Measurements from ENCODE around the gene PLXDC2. TPM values are rescaled to one million over a fixed set of nuclear protein-coding genes. Genes with fewer than 3 reads are reported as not detected.

PLXDC2 gene
- total RNA-seq, 1 experiment from 2014 or later = not detected

DNA sequence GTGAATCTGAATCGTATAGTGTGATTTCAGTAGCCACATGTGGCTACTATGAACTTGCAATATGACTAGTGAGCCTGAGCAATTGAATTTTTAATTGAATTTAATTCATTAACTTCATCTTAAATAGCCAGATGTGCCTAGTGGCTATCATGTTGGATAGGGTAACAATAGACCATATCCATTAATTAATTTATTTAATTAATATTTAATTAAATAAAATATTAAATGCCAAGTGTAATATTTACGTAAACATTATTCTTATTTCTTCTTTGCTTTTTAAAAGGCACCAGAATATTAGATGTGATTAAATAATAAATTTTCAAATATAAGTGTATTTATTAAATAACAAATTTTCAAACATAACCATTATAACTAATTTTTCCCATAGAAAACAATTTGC, 354.4 kb downstream of the PLXDC2 start:
- TF ChIP-seq EZH2phosphoT487 (IDR thresholded peaks at IDR 0.05; ENCODE audit: borderline replicate concordance, low read length) (no peak), EZH2 (IDR thresholded peaks at IDR 0.05; ENCODE audit: low read length, unreplicated experiment) (no peak)
- TF ChIP-seq, protein P1, sequence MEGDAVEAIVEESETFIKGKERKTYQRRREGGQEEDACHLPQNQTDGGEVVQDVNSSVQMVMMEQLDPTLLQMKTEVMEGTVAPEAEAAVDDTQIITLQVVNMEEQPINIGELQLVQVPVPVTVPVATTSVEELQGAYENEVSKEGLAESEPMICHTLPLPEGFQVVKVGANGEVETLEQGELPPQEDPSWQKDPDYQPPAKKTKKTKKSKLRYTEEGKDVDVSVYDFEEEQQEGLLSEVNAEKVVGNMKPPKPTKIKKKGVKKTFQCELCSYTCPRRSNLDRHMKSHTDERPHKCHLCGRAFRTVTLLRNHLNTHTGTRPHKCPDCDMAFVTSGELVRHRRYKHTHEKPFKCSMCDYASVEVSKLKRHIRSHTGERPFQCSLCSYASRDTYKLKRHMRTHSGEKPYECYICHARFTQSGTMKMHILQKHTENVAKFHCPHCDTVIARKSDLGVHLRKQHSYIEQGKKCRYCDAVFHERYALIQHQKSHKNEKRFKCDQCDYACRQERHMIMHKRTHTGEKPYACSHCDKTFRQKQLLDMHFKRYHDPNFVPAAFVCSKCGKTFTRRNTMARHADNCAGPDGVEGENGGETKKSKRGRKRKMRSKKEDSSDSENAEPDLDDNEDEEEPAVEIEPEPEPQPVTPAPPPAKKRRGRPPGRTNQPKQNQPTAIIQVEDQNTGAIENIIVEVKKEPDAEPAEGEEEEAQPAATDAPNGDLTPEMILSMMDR (conservative IDR thresholded peaks at IDR 0.05; ENCODE audit: low read depth, low read length) = no peak
- intact Hi-C loops (cut with micrococcal nuclease) = no loop called here
- POLR2A ChIA-PET (ENCODE audit: unreplicated experiment) = no interaction called here
- H3K79me2 ChIP-seq (ENCODE audit: low read length) = no peaks in the 10 kb centered on the region
- H3K4me1 ChIP-seq (ENCODE audit: insufficient read depth, low read length) = no peaks in the 10 kb centered on the region
- H4K20me1 ChIP-seq (ENCODE audit: low read length) = no peaks in the 10 kb centered on the region
- DNase-seq = no peak
- no peak overlapping the region for H3K4me3 ChIP-seq (ENCODE audit: low read length)
- no TSS peak for BruUV-seq (replicated peaks)
- H3K36me3 ChIP-seq (ENCODE audit: low read depth, low read length) = no peaks in the 10 kb centered on the region
- ATAC-seq = no peak
- no peaks in the 10 kb centered on the region for H3K9me2 ChIP-seq (replicated peaks; ENCODE audit: low read length)
- no peaks in the 10 kb centered on the region for H3K27me3 ChIP-seq (ENCODE audit: low read length)
- H3K27ac ChIP-seq (ENCODE audit: low read length) = no peak overlapping the region
- H3F3A ChIP-seq (ENCODE audit: low read length, unreplicated experiment) = no peaks in the 10 kb centered on the region
- H2AFZ ChIP-seq (ENCODE audit: low read length) = no peak overlapping the region
- no peak overlapping the region for H3K9ac ChIP-seq (ENCODE audit: low read length)
- H3K9me3 ChIP-seq (ENCODE audit: low read length) = no peaks in the 10 kb centered on the region
- CTCF ChIA-PET = no interaction called here
- H3K4me2 ChIP-seq (ENCODE audit: low read length) = no peak overlapping the region

DNA sequence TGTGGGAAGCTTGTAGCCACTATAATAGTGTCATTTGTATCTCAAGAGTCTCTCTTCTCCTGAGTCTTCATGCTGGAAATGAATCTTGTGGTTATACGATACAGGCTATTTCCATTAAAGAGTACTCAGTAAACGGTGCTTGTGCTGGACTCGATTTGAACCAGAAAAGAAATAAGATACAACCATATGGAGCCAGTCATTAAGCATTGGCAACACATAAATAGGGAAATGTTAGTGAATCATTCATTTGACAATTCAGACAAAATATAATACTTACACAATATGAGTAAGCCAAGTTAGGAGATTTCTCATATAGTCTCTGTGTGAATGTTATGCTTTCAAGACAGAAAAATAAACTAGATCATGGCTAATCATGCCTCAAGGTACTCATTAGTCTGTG, 356.8 kb downstream of the PLXDC2 start:
- no peaks in the 10 kb centered on the region for H3K4me1 ChIP-seq (ENCODE audit: insufficient read depth, low read length)
- DNase-seq (no peak), ATAC-seq (no peak)
- ChIA-PET CTCF (no interaction called here), POLR2A (ENCODE audit: unreplicated experiment) (no interaction called here)
- TF ChIP-seq, protein P1 (conservative IDR thresholded peaks at IDR 0.05; ENCODE audit: low read depth, low read length) = no peak
- TF ChIP-seq EZH2 (IDR thresholded peaks at IDR 0.05; ENCODE audit: low read length, unreplicated experiment) (no peak), EZH2phosphoT487 (IDR thresholded peaks at IDR 0.05; ENCODE audit: borderline replicate concordance, low read length) (no peak)
- no peaks in the 10 kb centered on the region for H3K27me3 ChIP-seq (ENCODE audit: low read length)
- H3K9ac ChIP-seq (ENCODE audit: low read length) = no peak overlapping the region
- H4K20me1 ChIP-seq (ENCODE audit: low read length) = no peaks in the 10 kb centered on the region
- H3K27ac ChIP-seq (ENCODE audit: low read length) = no peak overlapping the region
- BruUV-seq (replicated peaks) = no TSS peak
- H3K36me3 ChIP-seq (ENCODE audit: low read depth, low read length) = no peaks in the 10 kb centered on the region
- no peak overlapping the region for H2AFZ ChIP-seq (ENCODE audit: low read length)
- H3K4me2 ChIP-seq (ENCODE audit: low read length) = no peak overlapping the region
- no peaks in the 10 kb centered on the region for H3K9me3 ChIP-seq (ENCODE audit: low read length)
- intact Hi-C loops (cut with micrococcal nuclease) = no loop called here
- no peaks in the 10 kb centered on the region for H3F3A ChIP-seq (ENCODE audit: low read length, unreplicated experiment)
- no peaks in the 10 kb centered on the region for H3K79me2 ChIP-seq (ENCODE audit: low read length)
- no peaks in the 10 kb centered on the region for H3K9me2 ChIP-seq (replicated peaks; ENCODE audit: low read length)
- H3K4me3 ChIP-seq (ENCODE audit: low read length) = no peak overlapping the region

DNA sequence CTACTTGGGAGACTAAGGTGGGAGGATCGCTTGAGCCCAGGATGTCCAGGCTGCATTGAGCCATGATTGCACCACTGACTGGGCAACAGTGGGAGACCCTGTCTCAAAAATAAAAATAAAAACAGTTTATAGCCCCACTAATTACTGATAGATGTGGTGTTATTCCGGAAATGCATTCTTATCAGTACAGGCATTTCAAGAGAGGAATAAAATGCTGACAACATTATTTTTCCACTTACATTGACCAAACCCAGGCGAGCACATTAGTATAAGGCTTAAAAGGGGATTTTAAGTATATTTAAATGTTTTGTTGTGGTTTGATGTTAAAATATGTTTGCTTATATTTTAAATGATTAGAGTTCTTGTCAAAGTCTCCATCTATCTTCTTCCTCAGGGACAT, 359.5 kb downstream of the PLXDC2 start:
- no TSS peak for BruUV-seq (replicated peaks)
- Histone ChIP-seq H3K4me2 (ENCODE audit: low read length) (no peak overlapping the region), H3K9ac (ENCODE audit: low read length) (no peak overlapping the region), H3K27me3 (ENCODE audit: low read length) (peaks cover 12% of the 10 kb centered on the region; the same call in 1 of the 2 replicates), H3K4me3 (ENCODE audit: low read length) (no peak overlapping the region), H3K79me2 (ENCODE audit: low read length) (no peaks in the 10 kb centered on the region), H3K9me3 (ENCODE audit: low read length) (no peaks in the 10 kb centered on the region), H4K20me1 (ENCODE audit: low read length) (no peaks in the 10 kb centered on the region), H3K9me2 (replicated peaks; ENCODE audit: low read length) (no peaks in the 10 kb centered on the region), H3K36me3 (ENCODE audit: low read depth, low read length) (no peaks in the 10 kb centered on the region), H3K4me1 (ENCODE audit: insufficient read depth, low read length) (no peaks in the 10 kb centered on the region), H3K27ac (ENCODE audit: low read length) (no peak overlapping the region), H2AFZ (ENCODE audit: low read length) (no peak overlapping the region), H3F3A (ENCODE audit: low read length, unreplicated experiment) (no peaks in the 10 kb centered on the region)
- TF ChIP-seq EZH2 (IDR thresholded peaks at IDR 0.05; ENCODE audit: low read length, unreplicated experiment) = no peak
- no peak for TF ChIP-seq EZH2phosphoT487 (IDR thresholded peaks at IDR 0.05; ENCODE audit: borderline replicate concordance, low read length)
- TF ChIP-seq, protein P1 (conservative IDR thresholded peaks at IDR 0.05; ENCODE audit: low read depth, low read length) = no peak
- no peak for ATAC-seq
- CTCF ChIA-PET = no interaction called here
- DNase-seq = no peak
- POLR2A ChIA-PET (ENCODE audit: unreplicated experiment) = no interaction called here
- intact Hi-C loops (cut with micrococcal nuclease) = no loop called here
